HL-60 (cell line): ENCODE measurements around the gene B3GAT3.

Experiments used
- DNase-seq, 2 experiments: peaks; one replicate each; pipeline ENCODE4 v3.0.0-alpha.2; 2010 to 2020; ENCODE audit warnings: low read depth in 1 of 2, low spot score in 1 of 2
- H3K27ac ChIP-seq: fragments of 250-450 bp; sonication (Bioruptor Pico); replicated peaks from 2 replicates; pipeline ENCODE4 v1.5.1; 2020; ENCODE audit warnings: mild to moderate bottlenecking, moderate library complexity
- H3K27me3 ChIP-seq: fragments of 250-450 bp; sonication (Bioruptor Pico); 2 replicates; pipeline ENCODE4 v1.5.1; 2021; ENCODE audit warnings: mild to moderate bottlenecking, moderate library complexity; ENCODE audit not compliant: insufficient read depth, poor library complexity, severe bottlenecking
- H3K4me3 ChIP-seq: replicated peaks from 2 replicates; pipeline ENCODE4 v1.5.1; 2011; ENCODE audit warnings: mild to moderate bottlenecking, control low read depth, low read length; ENCODE audit not compliant: insufficient read depth
- GABPA ChIP-seq: IDR thresholded peaks from 2 replicates; pipeline ENCODE4 v1.6.1; 2012; ENCODE audit warnings: low read depth
- POLR2AphosphoS5 ChIP-seq: IDR thresholded peaks from 2 replicates; pipeline ENCODE4 v1.6.1; 2012; ENCODE audit warnings: low read depth
- SPI1 ChIP-seq: IDR thresholded peaks from 2 replicates; pipeline ENCODE4 v1.6.1; 2012; ENCODE audit warnings: low read depth, mild to moderate bottlenecking, borderline replicate concordance
- TF ChIP-seq, protein P1 (sequence below): IDR thresholded peaks from one replicate; pipeline ENCODE4 v1.5.1; 2011; ENCODE audit warnings: low read length, control low read depth, inconsistent platforms; ENCODE audit not compliant: insufficient read depth
- TF ChIP-seq, protein P2 (sequence below): IDR thresholded peaks from 2 replicates; pipeline ENCODE4 v1.6.1; 2012; ENCODE audit warnings: low read depth; ENCODE audit not compliant: insufficient replicate concordance

B3GAT3 gene

DNA sequence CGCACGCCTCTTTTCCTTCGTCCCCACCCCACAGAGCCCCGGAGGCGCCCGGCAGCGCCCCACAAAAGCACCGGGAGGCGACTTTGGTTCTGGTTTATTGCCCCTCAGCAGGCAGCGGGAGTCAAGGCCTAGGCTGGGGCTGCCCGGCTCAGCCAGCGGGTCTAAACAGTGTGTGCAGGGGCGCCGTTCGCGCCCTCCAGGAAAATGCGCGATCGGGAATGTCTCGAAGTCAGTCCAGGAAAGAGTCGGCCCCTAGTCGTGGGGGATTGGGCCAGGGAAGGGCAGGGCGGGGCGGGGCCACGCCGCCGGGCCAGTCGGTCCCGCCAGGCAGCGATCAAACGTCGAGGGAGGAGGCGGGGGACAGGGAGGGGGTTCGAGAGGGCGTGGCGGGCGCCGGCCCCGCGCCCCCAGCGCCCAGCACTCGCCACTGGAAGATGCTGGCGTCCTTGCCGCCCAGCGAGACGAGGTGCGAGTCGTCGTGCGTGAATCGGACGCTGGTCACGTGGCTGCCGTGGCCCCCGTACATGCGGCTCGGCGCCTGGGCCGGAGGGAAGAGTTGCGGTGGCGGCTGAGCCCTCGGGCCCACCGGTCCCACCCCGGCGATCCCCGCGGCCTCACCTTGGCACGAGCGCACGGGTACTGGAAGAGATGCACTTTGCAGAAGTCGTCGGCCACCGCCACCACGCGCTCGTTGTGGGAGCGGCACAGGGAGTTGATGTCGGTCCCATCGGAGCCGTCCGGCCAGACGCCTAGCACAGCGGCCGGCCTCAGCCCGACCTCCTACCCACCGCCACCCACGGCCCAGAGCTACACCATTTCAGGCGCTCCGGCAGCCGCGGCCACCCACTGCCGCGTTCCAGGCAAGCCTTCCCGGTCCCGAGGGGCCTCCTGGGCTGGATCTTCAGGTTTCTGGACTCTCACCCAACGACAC, 19.4 kb downstream of the B3GAT3 start:
- Histone ChIP-seq H3K4me3 (no peak overlapping the region), H3K27me3 (no peaks in the 10 kb centered on the region), H3K27ac (peak overlapping the region; percentile 97)
- TF ChIP-seq SPI1 (no peak), GABPA (no peak), POLR2AphosphoS5 (no peak)
- TF ChIP-seq, protein P1, sequence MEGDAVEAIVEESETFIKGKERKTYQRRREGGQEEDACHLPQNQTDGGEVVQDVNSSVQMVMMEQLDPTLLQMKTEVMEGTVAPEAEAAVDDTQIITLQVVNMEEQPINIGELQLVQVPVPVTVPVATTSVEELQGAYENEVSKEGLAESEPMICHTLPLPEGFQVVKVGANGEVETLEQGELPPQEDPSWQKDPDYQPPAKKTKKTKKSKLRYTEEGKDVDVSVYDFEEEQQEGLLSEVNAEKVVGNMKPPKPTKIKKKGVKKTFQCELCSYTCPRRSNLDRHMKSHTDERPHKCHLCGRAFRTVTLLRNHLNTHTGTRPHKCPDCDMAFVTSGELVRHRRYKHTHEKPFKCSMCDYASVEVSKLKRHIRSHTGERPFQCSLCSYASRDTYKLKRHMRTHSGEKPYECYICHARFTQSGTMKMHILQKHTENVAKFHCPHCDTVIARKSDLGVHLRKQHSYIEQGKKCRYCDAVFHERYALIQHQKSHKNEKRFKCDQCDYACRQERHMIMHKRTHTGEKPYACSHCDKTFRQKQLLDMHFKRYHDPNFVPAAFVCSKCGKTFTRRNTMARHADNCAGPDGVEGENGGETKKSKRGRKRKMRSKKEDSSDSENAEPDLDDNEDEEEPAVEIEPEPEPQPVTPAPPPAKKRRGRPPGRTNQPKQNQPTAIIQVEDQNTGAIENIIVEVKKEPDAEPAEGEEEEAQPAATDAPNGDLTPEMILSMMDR = no peak
- TF ChIP-seq, protein P2, sequence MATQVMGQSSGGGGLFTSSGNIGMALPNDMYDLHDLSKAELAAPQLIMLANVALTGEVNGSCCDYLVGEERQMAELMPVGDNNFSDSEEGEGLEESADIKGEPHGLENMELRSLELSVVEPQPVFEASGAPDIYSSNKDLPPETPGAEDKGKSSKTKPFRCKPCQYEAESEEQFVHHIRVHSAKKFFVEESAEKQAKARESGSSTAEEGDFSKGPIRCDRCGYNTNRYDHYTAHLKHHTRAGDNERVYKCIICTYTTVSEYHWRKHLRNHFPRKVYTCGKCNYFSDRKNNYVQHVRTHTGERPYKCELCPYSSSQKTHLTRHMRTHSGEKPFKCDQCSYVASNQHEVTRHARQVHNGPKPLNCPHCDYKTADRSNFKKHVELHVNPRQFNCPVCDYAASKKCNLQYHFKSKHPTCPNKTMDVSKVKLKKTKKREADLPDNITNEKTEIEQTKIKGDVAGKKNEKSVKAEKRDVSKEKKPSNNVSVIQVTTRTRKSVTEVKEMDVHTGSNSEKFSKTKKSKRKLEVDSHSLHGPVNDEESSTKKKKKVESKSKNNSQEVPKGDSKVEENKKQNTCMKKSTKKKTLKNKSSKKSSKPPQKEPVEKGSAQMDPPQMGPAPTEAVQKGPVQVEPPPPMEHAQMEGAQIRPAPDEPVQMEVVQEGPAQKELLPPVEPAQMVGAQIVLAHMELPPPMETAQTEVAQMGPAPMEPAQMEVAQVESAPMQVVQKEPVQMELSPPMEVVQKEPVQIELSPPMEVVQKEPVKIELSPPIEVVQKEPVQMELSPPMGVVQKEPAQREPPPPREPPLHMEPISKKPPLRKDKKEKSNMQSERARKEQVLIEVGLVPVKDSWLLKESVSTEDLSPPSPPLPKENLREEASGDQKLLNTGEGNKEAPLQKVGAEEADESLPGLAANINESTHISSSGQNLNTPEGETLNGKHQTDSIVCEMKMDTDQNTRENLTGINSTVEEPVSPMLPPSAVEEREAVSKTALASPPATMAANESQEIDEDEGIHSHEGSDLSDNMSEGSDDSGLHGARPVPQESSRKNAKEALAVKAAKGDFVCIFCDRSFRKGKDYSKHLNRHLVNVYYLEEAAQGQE = no peak
- no peak for DNase-seq

DNA sequence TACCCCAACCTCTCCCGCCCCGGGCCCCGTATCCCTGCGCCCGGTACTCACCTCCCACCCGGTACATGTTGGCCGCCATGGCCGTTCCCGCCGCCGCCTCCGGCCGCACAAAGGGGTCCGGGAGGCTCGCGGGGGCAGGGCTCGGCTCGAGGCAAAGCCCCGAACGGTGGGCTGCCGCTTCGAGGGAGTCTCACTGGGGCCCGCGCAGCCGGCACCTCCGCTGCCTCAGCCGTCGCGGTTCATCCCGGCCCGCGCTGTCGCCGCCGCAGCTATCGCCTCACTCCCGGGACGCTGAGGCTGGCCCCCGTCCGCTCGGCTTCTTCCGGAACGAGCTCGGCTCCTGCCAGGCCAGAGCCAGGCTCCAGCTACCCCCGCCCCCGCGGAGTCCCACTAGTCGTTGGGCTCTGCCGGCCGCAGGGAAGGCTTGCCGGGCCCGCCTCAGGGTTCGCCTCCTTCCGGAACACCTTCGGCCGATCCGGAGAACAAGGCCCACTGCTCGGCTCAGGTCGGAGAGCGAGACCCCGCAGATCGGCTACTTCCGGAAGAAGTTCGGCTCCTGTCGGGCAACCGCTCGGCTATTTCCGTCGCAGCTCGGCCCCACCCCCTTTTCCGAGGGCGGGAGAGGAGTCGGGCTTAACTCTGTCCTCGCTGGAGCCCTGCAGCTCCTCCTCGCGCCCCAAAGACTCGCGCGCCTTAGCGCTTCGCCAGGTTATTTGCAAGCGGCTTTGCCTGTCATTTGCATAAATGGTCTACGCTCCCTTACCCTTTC, 20.2 kb downstream of the B3GAT3 start, which contains the start of gene MTA2:
Gene MTA2 (minus strand): TSS at position 494 of the 769 bp plus-strand sequence. CDS start 415 bp downstream, at position 79.
- TF ChIP-seq POLR2AphosphoS5 = peak; percentile 73; the same call in 1 of the 2 replicates
- TF ChIP-seq, protein P2 = no peak
- DNase-seq = peak; percentile 96 to 98
- H3K4me3 ChIP-seq = peak within 1 kb of the TSS; percentile 81
- H3K27me3 ChIP-seq = no peaks in the 10 kb centered on the region
- peak within 1 kb of the TSS; percentile 97 for H3K27ac ChIP-seq

DNA sequence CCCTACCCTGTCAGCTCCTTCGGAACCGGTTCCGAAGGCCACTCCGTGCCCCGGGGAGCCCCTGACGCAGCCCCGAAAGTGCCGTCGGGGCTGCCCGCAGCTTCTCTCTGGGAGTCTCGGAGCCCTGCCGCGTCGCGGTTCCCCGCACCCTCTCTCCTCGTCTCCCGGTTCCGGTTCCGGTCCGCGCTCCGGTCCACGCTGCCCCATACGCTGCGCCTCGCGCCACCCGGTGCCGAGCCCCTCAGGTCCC, 20.7 kb downstream of the B3GAT3 start:
- H3K4me3 ChIP-seq = peak overlapping the region; percentile 81
- H3K27ac ChIP-seq = peak overlapping the region; percentile 97
- TF ChIP-seq, protein P2 = no peak
- TF ChIP-seq GABPA = peak; percentile 71
- TF ChIP-seq, protein P1 = no peak
- peak; percentile 30 to 57 for DNase-seq
- H3K27me3 ChIP-seq = no peaks in the 10 kb centered on the region
